ENCODE data around the gene SSBP3.

The SSBP3 gene

DNA sequence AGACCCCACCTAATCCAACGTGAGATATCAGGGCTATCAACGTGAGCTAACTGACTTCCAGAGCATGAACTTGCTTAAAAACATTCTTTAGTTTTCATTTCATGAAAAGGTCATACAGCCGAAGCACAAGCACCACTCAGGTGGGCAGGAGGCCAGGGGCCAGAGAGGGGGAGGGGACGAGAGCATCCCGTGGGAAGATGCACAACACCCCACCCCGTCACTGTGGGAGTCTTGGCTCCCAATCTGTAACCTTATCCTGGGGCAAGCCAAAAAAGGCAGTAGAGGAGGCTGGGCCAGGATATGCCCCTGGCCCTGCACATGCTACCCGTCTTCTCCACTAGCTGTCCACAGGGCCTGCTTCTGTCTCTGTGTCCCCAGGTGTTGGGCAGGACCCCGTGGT is 31.4 kb downstream of the SSBP3 start:
- TF ChIP-seq, protein P1, sequence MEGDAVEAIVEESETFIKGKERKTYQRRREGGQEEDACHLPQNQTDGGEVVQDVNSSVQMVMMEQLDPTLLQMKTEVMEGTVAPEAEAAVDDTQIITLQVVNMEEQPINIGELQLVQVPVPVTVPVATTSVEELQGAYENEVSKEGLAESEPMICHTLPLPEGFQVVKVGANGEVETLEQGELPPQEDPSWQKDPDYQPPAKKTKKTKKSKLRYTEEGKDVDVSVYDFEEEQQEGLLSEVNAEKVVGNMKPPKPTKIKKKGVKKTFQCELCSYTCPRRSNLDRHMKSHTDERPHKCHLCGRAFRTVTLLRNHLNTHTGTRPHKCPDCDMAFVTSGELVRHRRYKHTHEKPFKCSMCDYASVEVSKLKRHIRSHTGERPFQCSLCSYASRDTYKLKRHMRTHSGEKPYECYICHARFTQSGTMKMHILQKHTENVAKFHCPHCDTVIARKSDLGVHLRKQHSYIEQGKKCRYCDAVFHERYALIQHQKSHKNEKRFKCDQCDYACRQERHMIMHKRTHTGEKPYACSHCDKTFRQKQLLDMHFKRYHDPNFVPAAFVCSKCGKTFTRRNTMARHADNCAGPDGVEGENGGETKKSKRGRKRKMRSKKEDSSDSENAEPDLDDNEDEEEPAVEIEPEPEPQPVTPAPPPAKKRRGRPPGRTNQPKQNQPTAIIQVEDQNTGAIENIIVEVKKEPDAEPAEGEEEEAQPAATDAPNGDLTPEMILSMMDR (IDR thresholded peaks at IDR 0.05; ENCODE audit: insufficient read depth, low read depth, low read length, missing control alignments), result no peak
- no peak overlapping the region for H3K4me3 ChIP-seq (ENCODE audit: low read depth, low read length)
- DNase-seq (ENCODE audit: low read depth), result no peak

DNA sequence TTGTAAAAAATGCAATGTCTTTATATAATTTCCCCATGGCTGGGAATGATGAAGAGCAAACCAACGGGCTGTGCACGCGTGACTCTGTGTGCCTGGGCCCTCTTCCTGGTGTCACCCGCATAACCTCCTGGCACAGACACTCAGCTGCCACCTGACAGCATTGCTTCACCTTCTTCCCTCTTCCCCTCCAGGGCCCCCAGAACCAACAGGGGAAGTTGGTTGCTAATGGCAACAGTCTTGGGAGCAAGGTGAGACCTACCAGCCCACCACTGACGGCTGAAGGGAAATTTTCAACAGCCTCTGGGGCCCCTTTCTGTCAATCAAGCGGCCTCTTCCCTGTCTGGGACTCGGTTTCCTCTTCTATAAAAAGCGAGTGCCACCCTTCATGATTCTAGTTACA is 33.2 kb downstream of the SSBP3 start:
- peak; percentile 75 for DNase-seq (ENCODE audit: low read depth)
- TF ChIP-seq, protein P1 (IDR thresholded peaks at IDR 0.05; ENCODE audit: insufficient read depth, low read depth, low read length, missing control alignments), result no peak
- H3K4me3 ChIP-seq (ENCODE audit: low read depth, low read length), result no peak overlapping the region

DNA sequence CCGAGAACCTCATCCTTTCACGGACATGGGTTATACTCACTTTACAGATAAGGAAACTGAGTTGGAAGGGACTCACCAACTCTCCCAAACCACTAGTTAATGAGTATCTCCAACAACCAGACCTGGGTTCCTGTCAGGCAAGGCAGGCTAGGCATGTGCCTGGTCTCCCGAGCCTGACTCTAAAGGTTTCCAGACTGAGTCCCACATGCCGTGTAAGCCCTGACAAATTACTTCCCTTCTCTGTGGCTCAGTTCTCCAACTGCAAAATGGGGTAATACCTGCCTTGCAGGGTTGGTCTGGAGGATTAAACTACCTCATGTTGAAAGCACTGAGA is 34.3 kb downstream of the SSBP3 start:
- TF ChIP-seq, protein P1 (IDR thresholded peaks at IDR 0.05; ENCODE audit: insufficient read depth, low read depth, low read length, missing control alignments), result no peak
- H3K4me3 ChIP-seq (ENCODE audit: low read depth, low read length), result no peak overlapping the region
- no peak for DNase-seq (ENCODE audit: low read depth)

DNA sequence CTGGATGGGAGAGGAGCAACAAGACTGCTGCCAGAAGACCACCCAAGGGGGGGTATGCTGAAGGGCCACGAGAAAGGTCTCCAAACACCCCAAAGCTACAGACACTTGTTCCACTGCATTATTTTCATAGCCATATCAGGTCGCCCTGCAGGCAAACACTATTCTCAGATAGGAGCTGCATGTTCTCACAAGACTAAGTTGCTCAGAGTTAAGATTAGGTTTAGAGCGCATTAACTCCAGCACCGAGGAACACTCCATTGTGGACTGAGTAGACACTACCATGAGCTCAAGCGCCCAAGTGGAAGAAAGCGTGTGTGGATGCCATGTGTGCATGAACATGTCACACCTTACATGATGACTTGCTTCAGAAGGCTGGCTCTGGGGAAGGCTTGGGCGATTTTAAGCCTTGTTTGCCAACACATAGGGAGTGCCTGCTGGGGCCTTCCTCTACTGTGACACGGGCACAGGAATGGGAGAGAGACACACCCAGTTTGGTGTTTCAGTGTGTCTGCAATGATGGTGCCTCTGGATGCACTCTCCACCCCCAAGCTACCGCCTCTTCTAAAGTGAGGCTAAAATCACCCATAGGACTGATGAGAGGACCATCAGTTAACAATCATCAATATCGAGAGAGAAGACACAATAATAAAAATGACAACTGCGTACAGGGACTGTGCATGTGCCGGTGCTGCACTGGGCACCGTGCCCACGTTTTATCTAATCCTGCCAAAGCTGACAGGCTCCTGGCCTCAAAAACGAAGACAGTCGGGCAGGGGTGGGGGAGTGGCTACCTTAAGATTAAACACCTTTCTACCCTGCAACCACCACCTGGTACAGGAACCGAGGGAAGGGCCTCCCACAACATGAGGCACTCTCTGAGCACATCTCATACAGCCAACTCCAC is 34.9 kb downstream of the SSBP3 start:
- DNase-seq (ENCODE audit: low read depth), result no peak
- no peak overlapping the region for H3K4me3 ChIP-seq (ENCODE audit: low read depth, low read length)
- TF ChIP-seq, protein P1 (IDR thresholded peaks at IDR 0.05; ENCODE audit: insufficient read depth, low read depth, low read length, missing control alignments), result no peak

DNA sequence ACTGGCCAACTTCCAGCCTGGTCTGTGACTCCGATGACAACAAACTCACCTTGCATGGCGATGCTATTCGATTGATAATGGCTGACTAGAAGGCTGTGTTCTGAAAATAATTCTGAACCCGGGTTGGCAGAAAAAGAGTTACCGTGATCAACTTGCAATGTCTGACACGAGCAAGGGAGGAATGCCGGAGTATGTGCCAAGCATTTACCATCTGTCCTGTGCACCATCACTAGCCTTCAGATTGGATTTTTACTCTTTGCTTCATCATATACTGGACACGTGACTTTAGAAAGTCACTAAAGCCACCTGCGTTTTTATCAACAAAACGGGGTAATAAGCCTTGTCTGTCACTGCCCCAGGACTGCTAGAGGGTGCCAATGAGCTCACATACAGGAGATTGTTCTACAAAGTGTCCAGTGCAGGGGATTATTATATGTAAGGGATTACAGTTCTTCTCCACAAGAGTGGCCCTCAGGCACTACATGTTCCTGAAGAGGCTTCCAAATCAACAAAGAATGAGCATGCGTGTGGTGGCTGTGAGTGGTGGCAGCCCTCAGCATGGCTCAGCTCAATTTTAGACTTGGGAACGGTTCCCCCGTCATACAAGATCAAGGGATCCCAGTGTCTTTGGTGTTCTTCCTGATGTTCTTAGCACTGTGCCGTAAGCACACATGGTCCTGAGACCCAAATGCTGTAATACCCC is 35.8 kb downstream of the SSBP3 start:
- TF ChIP-seq, protein P1 (IDR thresholded peaks at IDR 0.05; ENCODE audit: insufficient read depth, low read depth, low read length, missing control alignments), result no peak
- no peak overlapping the region for H3K4me3 ChIP-seq (ENCODE audit: low read depth, low read length)
- no peak for DNase-seq (ENCODE audit: low read depth)

DNA sequence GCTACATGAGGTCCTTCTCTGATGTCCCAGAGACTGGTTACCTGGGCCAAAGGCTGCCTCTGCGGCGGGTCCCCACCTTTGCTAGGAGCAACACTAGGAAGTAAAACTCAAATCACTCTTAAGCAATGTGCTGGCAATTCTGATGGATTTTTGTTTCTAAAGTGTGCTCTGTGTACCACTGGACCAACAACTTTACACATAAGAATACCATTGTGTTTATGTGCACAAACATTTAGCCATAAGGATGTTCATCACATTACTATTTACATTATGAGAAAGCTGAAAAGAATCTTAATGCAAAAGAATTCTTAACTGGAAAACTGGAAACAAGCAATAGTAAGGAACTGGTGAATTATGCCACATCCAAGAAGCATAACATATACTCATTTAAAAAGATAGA is 38.6 kb downstream of the SSBP3 start:
- H3K4me3 ChIP-seq (ENCODE audit: low read depth, low read length), result no peak overlapping the region
- TF ChIP-seq, protein P1 (IDR thresholded peaks at IDR 0.05; ENCODE audit: insufficient read depth, low read depth, low read length, missing control alignments), result no peak
- DNase-seq (ENCODE audit: low read depth), result no peak
